Stimulated activated CD4-positive, alpha-beta T cell treated with anti-CD3 and anti-CD28 coated beads, Interleukin-15, amount 100 ng/mL, for 48 hours (primary cell): Measurements from ENCODE around the gene HDAC9.

Experiments used
- DNase-seq, 2 donors: peaks; one replicate each; pipeline ENCODE4 v3.0.0-alpha.2; 2020; ENCODE audit warnings: low read depth in 2 of 2

HDAC9 gene

DNA sequence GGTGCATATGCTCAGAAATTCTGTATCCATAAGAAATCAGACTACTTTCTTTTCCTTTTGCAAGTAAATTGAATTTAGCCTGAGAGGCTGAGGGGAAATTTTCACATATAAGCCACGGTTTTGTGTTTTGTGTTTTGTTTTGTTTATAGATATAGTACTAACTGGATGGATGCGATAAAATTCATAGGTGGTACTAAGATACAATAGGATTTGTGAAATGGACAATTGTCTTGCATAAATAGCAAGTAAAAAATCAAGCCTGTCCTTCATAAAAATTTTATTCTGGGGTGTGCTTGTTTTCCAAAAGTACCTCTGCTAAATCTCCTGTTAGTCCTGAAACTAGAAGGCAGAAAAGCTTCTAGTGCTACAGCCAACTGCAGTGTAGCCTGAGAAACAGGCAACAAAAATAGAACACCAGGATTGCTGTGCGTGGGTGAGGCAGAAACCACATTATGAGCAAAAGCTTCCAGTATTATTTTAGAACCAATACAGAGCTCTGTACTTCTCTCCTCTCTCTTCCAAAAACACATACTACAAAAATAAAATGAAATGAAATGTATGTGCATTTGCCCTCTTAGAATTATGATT is 634 bp upstream of the HDAC9 start:
- no peak for DNase-seq

DNA sequence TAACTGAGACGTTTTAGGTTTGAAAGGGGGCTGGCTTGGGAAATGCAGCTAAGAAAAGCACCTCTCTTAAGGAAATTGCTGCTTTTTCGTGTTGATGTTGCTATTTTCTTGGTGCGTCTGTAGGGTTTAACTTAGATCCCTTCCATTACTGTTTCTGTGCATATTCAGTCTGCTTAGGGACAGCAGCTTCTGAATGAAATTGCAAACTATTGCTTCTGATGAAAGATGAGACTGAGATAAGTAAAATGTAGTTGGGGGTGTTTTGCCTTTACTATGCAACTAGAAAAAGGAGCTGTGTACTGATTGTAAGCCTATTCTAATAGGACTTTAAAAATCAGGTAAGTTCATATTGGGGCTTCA is 772 bp downstream of the HDAC9 start:
- DNase-seq, result no peak

DNA sequence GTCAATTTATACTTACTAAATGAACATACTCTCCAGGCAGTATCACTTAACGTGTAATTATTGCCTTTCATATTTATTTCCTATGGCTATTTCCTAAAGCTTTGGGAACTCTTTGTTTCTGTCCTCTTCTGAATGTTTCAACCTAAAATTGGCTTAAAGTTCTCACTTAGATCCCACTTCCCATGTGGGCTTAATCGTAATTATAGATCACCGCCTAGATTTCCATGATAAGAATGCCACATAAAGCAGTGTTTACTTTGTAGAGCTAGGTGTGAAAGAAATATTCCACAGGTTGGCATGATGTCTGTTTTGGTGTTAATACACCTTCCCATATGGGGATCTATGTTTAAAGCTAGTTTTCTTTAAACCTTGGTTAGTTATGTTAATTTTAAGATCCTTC is 1.5 kb downstream of the HDAC9 start:
- no peak for DNase-seq

DNA sequence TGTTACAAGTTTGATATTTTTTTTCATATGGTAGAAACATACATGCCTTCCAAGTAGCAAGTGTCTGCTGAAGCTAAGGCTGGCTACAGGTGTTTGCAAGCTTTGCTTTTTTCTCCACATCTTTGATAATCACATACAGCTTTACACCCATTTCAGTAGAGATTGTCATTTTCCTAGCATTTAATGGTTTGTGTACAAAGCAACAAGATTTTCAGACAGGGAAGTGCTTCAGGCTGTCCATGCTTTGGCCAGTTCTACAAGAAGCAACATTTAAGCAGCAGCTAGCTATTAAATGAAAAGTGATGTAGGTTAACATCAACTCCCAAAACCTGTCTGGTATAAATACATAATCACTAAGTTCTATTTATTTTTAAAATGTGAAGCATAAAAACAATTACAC is 2.3 kb downstream of the HDAC9 start:
- no peak for DNase-seq

DNA sequence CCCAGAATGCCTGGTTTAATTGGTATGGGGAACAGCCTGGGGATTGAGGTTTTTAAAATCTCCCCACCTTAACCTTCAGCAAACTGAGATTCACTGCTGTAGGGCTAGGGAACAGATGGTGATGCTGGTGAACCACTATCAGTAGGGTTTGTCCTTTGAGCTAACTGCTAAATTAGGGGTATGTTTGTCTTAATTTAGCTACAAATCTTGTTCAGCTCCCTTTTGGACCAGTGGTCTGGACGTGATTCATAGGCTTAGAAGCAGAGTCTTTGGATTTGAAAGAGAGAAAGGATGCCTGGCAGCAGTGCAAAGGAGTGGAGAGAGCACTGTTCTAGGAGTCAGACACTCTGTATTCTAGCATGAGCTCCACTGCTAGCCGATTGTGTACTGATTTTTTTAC is 2.8 kb downstream of the HDAC9 start:
- DNase-seq, result no peak

DNA sequence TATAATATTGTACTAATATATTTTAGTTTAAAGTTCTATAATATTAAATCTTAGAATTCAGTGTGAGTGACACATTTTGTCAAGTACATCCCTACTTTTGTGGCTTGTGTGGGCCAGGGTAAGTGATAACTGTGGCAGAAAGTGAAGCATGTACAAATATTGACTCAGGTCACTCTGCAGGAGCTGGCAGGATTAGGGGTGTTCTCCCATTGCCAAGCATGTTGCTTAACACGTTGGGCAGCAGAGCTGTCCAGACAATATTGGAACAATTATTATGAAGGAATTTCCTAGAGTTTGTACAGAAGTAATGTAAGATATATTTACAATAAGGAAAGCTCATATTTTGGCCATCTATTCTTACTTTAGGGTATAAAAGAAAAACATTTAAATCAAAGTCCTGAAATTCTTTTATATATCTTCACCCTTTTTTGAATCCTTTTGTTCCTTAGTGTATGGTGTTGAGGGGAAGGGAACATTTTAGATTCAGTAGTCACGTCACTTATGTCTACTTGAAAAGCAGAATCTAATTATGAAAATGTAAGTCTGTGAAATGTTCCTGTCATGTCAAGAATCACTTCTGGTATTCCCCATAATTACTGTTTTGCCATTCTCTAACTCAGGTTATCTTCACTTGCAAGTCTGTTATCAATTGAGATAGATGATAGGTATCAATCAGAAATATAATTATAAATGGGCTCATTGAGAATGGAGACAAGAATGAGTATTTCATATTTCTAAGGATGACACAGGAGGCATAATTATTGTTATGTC is 4.0 kb downstream of the HDAC9 start:
- no peak for DNase-seq

DNA sequence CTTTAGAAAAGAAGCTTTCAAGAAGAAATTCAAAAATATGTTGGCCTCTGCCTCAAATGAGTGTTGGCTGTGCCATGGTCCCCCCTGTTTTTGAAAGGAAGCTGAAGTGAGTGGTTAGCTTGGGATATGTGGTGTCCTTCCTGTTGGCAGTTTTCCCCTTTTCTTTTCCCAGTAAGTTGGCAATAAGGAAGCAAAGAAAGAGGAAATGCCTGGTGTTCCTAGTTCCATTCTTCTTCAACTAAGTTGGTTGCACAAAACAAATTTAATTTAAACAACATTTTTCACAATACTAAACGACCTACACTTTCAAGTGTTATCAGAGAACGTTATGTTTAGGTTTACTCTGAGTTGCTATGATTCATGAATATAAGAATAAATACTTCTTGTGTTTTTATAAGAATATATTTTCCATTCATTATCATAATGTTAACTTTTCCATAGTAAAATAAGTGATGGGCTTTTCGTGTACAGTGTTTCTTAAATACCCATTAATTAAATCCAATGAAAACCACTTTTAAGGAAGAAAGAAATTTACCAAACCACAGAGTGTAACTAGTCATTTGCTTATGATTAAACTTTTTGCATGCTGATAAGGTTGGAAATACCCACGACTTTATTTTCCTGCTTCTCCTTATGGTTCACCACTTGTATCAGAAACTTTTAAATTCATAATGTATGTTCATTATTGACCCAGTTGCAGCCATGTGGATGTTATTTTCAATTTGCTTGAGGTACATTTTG is 7.7 kb downstream of the HDAC9 start:
- DNase-seq, result no peak

DNA sequence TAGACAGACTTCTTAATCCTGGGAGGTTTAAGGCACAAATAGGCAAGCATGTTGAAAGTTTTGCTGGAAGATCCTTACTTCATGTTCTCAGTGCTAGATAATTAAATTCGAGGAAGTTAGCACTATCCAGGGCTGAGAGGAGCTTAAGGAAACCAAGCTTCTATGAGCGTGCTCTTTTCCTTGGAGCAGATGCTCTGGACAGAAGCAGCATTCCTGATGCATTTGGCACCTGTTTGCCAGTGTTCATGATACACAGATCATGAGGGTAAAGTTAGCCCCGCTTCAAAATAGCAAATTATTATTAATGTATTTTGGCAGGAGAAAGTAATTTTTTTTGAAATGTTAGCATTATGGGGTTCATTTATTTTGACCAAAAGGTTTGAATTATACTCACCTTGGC is 9.4 kb downstream of the HDAC9 start:
- no peak for DNase-seq

DNA sequence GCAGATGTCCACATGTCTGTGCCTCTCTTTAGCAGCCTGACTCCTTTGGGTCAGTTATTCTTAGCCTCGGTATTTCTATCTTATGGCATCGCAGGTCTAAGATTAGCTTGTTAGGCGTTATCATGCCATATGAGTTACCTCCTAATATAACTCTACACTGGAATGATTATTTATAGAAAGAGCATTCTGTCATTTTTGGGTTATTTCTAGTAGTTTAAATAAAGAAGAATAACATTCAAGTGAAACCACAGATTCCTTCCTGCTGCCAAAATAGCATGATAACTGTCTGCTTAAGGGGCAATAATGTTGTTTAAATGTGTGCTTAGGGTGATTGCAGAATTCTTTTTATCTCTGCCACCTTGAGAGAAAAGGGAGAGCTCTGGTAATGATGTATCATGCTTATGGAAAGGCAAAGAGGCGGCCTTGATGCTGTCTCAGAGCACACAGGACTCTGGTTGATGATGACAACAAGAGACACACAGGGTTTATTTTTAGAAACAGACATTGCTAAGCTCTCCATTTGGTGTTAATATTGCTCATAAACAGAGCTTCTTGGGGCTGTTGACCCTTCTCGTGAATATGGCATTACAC is 10.4 kb downstream of the HDAC9 start:
- no peak for DNase-seq

DNA sequence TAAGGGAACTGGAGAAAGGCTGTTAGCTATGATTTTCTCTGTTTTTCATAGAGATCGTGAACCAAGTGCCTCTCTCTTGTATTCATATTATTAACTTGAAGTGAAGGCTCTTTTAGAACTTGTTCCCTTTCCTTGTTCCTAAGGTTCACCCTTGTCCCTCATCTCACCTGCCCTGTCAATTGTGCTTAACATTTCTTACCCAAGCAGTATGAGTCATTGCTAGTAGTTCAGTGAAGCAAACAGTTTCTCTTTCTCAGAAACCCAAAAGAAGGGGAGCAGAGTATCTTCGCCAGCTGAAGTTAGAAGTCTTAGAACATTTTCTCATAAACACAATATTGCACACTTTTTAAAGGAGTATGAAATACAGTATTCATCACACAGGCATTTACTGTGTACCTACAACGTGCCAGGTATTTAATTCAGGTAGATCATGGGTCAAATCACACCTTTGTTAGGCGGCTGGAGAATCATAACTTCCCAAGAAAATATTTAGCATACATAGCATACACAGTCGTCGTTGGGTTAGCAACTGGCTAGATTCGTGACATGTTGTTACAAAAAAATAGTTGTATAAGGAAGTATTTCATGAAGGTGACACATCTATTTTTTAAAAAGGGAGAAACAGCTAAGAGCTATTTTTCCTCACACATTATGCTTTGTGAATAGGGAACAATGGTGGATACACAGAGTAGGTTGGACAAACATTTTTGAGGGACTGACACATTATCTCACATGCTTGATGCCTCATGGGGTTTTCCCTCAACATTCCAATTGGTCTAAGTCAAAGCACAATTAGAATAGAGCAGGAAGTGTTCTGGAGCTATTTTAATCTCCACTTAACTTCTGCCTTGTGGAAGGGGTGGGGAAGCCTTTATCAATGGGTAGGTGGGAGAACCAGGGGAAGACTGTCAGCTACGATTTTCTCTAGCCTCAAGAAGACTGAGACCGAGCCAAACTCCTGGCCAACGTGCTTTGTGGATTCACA is 13.2 kb downstream of the HDAC9 start:
- no peak for DNase-seq

DNA sequence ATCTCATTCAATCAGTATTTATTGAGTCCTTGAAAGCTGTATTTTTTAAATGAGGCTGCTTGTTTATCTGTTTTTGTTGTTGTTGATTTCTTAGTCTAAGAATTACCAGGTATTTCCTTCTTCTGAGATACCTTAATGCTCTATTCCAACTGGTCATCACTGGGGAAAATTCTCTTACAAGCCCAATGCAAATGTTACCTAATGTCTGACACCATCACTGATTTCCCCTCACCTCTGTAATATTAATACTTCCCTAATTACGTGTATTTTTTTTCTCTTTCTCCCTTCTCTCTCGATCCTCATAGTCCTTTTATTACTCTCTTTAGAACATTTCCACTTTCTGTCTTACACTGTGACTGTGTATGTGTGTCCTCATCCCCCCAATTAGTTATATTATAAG is 13.9 kb downstream of the HDAC9 start:
- no peak for DNase-seq

DNA sequence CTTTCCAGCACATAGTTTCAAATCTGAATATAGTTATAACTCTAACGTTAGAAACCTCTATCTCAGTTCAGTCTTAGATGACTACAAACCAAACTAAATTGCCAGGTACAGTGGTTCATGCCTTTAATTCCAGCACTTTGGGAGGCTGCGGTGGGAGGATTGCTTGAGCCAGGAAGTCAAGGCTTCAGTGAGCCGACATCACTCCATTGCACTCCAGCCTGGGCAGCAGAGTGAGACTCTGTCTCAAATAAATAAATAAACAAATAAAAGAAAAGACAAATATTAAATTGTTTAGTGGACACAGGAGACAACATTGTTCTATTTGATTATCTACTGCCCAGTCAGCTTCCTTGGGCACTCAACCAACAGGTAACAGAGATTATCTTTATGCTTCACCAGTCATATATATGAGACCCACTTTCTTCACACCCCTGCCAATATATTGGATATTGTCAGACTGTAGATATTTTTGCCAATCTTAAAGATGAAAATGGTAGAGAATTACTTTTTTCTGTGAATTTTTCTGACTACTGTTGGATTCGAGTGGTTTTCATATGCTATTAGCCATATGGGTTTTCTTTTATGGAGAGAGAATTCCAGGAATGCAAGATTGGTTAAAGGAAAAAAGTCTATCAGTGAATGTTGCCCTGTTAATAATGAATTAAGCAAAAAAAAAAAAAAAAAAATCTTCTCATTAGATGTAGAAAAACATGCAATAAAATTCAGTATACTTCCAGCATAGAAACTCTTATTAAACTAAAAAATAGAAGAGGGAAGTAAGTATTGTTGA is 16.0 kb downstream of the HDAC9 start:
- no peak for DNase-seq

DNA sequence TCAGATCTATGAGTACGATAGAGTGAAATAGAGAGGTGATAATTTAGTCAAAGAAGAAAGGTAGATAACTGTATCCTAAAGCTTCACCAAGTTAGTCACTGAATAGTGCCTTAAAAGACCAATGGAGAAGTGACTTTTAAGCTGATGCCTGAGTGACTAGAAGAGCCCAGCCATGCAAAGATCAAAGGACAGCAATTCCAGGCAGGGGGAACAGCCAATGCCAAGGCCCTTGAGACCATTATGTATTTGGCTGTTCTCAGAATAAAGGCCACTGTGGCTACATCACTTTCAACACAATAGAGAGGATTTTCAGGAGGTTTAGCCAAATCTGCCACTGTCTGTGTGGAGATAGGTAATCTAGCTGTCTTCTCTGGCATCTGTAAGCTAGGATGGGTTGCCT is 17.8 kb downstream of the HDAC9 start:
- no peak for DNase-seq

DNA sequence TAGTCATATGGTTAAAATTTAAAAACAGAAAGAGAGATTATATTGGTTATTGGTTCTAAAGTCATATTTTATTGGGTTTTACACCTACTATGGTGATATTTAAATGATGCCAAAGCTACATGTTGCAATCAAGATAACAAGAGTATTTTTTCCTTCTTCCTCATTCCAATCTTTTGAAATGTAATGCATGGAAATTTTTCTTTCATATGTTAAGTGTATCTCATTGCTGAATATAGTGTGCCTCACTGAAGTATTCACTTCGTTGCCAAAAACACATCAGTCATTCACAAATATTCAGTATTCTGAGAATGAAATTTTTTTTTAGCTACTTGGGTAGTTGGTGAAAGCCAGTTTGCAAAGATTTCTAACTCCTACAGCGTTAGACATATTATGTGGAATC is 19.5 kb downstream of the HDAC9 start:
- DNase-seq, result no peak

DNA sequence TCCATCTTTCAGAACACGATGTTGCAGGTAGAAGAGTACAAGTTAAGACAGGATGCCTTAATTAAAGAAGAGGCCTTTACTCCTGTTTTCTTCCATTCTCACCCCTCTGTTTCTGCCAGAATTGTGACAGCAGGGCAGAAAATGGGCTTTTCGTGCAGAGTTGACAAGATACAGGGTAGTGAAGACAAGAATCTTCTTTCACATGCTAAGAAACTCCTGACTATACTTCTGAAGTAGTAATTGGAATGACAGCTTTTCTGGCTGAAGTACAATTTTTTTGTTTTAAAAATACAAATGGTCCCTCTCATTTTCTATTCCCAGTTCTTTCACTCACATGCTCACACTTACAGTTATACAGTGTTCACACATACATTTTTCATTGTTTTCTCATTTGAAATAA is 22.1 kb downstream of the HDAC9 start:
- no peak for DNase-seq

DNA sequence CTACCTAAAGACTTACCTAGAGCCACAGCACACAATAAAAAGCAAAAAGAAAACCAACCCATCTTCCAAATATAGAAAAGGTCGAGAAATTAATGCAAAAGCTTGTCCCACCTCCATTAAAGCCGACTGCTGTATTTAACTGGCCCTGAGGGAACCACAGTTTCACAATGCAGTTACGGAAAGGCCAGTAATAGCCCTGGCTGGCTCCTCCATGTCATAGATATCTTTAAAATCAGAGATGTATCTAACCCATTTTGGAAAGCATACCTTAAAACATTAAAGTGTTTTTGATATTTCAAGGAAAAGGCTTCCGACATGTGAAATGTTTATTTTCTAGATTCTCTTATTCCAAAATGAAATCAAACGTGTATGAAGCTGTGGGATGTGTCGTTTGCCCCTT is 23.0 kb downstream of the HDAC9 start:
- DNase-seq, result no peak

DNA sequence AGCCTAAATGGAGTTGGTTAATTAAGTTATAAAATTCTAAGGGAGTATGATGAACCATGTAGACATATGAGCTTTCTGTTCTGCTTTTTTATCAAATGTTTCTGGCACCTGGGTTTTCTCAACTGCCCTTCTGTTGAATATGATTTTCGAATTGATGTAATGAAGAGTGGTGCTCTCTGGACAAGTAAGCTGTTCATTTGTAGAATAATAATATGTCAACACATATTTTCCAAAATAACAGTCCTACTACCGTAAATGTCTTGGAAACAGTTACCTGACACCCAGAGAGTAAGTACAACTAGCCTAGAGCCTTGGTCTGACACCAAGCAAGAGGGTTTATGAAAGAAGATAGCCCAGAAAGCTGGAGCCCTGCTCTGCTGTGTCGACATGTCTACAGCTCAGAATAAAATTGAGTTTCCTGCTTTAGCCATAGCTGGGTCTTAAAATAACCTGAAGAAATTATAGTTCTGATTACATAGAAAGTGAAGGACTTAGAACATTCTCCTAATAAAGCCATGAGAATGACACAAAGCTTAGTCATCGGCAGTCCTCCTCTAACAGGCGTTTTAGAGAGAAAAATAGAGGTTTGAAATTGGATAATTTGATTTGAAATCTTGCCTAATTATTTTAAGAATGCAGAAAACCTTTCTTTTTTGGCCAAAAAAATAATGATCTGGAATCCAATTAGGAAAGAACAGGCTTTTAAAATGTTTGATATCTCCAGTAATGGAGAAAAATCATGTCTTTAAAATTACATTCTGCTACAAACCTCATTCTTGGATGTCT is 25.1 kb downstream of the HDAC9 start:
- DNase-seq, result no peak

DNA sequence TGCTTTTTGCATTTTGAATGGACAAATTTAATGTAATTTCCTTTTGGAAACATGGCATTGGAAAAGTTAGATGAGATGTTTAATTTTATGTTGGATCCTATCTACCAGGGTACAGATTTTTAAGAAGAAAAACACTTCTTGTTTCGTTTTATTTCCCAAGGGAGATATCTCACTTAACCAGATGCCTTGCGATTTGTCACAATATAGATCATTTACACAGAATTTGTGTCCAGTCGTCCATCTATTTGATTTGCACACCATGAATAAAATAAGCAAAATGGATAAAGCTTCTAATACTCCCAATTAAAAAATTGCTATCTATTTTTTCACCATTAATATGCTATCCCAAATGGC is 25.7 kb downstream of the HDAC9 start:
- no peak for DNase-seq

DNA sequence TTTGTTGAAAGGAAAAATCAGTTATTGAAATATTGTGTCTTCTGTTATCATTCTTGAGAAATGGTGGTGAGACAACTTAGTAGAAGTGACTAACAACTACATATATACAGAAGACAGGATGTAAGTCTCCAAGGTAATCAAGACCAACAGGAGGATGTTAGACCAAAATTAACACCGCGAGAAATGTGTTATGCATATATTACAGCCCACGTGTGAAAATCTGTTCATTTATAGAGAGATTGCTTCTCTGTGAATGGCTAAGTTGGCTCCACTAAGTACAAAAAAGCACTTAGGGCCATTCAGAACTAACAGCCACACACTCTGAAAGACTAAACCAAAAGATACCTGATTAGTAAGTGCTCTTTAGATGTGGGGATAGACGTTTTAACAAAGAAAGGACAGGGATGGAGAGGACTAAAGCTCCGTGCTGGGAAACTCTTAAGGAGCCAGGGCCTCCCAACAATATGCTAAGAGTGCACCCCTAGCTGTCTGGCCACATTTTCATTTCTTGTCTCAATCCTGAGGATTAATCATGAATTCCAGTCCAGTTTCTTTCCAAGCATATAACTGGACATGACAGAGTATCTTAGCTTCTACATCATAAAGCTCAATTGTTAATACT is 26.5 kb downstream of the HDAC9 start:
- no peak for DNase-seq

DNA sequence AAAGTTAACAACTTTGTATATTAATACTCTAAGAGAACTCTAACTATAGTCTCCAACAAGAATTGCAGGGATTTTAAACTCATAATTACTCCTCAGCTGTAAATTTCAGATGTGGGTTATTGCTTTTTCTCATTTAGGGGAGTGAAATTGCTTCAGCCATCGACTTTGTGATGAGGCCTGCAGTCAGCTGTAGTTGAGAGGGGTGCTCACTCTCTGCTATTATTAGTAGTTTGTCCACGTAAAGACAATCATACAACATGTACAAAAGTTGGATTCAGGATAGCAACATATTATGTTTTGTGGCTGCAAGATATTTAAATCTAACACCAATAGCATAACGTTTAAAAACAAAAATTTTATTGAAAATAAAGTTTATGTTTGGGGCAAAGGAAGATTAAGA is 28.7 kb downstream of the HDAC9 start:
- DNase-seq, result no peak
